GM21576 (cell line): ENCODE measurements around the gene HM13.
"Not testable (repeated sequence)": the region's sequence is repeated elsewhere in the genome, so short reads cannot be mapped to it uniquely, and the experiment has no call there.

Experiments
- ATAC-seq: cut with Tn5 transposase; IDR thresholded peaks from one replicate; pipeline ENCODE4 v1.9.1; 2021; ENCODE audit warnings: mild to moderate bottlenecking, moderate library complexity; ENCODE audit not compliant: unreplicated experiment

HM13 gene

GRCh38 chr20:31581391-31581790, 67.1 kb downstream of the HM13 start:
- ATAC-seq = no peak

GRCh38 chr20:31587545-31588389, 73.5 kb downstream of the HM13 start:
- no peak for ATAC-seq

DNA sequence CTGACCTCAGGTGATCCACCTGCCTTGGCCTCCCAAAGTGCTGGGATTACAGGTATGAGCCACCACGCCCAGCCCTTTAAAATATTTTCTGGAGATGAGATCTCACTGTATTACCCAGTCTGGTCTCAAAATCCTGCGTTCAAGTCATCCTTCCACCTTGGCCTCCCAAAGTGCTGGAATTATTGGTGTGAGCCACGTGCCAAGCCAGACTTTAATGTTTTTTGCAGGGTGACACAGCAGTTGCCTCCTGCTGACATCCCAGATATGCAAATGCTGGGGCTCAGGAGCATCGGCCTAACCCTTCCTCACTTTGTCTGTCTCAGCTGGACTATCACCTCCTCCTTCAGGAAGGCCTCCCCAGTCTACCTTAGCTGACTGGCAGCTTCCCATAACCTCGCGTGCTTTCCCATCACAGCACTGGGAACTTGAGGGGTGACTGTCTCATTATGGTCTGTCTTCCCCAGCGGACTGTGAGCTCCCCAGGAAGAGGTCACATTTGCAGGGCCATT, 76.5 kb downstream of the HM13 start:
- ATAC-seq = no peak

DNA sequence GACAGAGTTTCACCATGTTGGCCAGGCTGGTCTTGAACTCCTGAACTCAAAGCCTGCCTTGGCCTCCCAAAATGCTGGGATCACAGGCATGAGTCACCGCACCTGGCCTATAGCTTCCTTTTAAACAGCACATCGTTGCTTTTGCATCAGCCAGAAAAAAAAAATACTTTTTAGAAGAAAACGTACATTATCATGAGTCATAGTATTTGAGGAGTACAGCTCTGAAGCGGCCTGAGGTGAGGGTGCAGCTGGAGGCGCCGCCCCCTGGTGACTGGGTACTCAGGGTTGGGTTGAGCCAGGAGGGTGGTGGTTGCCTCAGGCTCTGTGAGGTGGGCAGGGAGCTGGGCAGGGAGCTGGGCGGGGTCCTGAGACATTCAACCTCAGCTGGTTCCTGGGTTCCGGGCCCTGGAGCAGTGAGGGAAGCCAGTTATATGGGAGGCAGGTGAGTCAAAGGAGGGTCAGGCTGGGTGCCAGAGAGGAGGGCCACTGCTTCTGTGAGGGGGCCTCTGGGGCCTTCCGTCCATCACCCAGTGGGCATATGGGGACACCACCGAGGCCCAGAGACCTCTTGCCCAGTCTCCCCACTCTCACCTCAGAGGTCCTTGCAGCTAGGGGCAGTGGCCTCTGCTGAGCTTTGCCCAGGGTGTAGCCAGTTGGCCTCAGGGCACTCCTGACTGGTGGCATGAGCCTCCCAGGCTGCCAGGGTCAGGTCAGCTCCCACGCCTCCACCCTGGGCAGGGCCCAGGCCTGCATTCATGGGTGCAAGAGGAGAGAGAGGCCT, 79.2 kb downstream of the HM13 start:
- ATAC-seq = no peak

GRCh38 chr20:31594002-31594557, 79.8 kb downstream of the HM13 start:
- no peak for ATAC-seq

- no peak for ATAC-seq
Observed at GRCh38 chr20:31594558-31595379, 80.5 kb downstream of the HM13 start.

DNA sequence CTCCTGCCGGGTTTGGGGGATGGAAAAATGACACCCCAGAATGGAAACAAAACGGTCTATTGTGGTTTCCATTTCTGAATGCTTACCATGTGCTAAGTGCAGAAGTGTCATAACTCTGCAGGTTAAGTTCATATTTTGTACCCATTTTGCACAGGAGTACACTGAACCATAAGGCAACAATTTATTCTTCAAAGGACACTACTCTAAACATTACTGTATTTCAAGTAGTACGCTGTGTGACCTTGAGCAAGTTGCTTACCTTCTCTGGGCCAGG, 81.1 kb downstream of the HM13 start:
- no peak for ATAC-seq

- no peak for ATAC-seq
Observed at GRCh38 chr20:31595654-31596411, 81.6 kb downstream of the HM13 start.

DNA sequence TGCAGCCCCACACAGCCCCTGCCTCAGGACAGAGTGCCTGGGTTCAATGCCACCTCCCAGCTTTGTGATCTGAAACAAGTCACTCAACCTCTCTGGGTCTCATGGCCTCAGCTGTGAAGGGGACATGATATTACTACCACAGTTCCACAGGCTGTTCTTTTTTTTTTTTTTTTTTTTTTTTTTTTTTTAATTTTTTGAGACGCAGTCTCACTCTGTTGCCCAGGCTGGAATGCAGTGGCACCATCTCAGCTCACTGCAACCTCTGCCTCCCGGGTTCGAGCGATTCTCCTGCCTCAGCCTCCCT, 82.1 kb downstream of the HM13 start:
- not testable (repeated sequence) for ATAC-seq

GRCh38 chr20:31596831-31597480, 82.7 kb downstream of the HM13 start:
- no peak for ATAC-seq

- no peak for ATAC-seq
Observed at GRCh38 chr20:31597481-31597855, 83.2 kb downstream of the HM13 start.

DNA sequence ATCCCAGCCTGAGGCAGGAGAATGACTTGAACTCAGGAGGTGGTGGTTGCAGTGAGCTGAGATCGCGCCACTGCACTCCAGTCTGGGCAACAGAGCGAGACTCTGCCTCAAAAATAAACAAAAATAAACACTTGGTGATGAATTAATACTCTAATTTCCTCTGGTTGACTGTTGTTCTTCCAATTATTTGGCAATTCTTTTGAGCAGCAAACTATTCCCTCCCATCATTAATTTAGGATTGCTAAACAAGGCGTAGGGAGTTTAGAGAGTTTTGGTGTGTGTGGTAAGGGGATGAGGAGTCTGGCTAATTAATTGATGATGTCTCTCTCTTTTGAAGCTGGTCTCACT, 88.2 kb downstream of the HM13 start:
- ATAC-seq = no peak

GRCh38 chr20:31602779-31603441, 88.7 kb downstream of the HM13 start:
- peak; percentile 54 for ATAC-seq

DNA sequence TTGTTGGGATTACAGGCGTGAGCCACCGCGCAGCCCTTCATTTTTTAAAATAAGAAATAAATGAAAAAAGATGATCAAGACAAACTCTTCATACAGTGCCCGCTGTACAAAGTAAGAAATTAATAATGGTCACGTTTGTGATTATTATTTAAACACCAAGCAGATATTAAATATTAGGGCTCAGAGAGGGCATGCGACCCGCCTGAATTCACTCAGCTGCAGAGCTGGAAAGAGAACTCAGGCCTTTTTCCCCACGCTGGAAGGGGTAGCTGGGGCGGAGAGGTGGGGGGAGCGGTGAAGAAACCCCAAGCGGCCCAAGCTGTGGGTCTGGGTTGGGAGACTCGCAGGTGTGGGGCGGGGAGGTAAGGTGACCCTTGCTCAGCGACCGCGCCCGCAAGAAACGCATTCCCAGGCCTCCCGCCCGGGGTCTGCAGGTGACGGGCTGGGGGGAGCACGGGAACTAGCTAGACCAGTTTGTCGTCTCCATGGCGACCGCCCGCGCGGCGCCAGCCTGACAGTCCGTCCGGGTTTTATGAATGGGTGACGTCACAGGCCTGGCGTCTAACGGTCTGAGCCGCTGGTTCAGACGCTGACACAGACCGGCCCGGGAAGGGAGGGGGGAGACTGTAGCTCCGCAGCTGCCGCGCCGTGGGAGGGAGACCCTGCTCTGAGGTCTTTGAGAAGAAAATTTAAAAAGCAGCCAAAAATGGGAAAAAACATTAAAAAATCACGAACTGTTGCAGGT, 89.8 kb downstream of the HM13 start:
- no peak for ATAC-seq

DNA sequence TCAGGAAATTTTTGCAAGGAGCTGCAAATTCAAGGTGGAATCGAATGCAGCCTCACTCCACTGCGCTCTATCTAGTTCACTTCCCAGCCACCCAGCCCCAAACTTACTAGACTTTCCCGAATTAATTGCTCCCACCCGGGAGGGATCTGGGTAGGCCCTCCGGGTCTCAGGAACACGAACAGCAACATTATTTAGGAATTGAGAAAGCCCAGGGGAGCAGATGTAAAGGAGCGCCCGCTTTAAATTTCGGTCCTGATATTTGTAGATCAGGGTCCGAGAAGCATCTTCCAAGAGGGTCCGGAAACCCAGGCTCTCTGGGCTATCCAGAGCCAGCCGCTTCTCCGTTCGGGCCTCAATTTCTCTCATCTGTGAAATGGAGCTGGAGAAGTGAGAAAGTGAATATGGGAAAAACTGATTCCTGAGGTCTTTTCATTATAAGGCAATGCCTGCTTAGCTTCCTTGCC, 90.4 kb downstream of the HM13 start:
- no peak for ATAC-seq

GRCh38 chr20:31605031-31605901, 91.0 kb downstream of the HM13 start, which contains the start of gene ID1:
TSS of gene ID1 (plus strand) at chr20:31605289. CDS start at chr20:31605388, 99 bp downstream.
- peak; percentile 91 for ATAC-seq

DNA sequence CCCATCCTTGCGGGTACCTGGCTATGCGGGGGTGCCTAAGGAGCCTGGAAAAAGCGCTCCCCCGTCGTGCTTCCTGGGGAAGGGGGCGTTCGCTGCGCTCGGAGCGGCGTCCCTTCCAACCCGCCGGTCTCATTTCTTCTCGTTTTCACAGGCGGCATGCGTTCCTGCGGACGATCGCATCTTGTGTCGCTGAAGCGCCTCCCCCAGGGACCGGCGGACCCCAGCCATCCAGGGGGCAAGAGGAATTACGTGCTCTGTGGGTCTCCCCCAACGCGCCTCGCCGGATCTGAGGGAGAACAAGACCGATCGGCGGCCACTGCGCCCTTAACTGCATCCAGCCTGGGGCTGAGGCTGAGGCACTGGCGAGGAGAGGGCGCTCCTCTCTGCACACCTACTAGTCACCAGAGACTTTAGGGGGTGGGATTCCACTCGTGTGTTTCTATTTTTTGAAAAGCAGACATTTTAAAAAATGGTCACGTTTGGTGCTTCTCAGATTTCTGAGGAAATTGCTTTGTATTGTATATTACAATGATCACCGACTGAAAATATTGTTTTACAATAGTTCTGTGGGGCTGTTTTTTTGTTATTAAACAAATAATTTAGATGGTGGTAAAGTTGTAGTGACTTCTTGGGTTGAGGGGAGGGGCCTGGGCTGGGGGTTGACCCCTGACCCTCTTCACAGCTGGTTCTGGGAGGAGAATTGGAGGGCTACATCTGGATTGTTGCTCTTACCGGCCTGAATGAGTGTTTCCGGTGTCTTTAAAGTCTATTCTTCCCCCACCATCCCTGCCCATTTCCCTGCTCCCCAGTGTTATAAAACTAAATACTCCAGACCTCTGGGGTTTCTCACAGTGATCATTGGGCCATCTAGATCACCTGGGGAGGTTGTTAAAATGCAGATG, 91.9 kb downstream of the HM13 start:
- no peak for ATAC-seq
